ENCODE results near the gene GABRA4. TPM values are rescaled to one million over a fixed set of nuclear protein-coding genes. Genes with fewer than 3 reads are reported as not detected.

GABRA4 gene
- total RNA-seq, 1 experiment from 2014 or later: not detected

GRCh38 chr4:47017081-47017480, 23.7 kb upstream of the GABRA4 start:
- no peak overlapping the region for H4K5ac ChIP-seq (ENCODE audit: insufficient read length, low read depth, low read length)
- H2BK5ac ChIP-seq (ENCODE audit: insufficient read length, low read length): no peak overlapping the region
- H2BK20ac ChIP-seq (ENCODE audit: low read depth, low read length, poor library complexity, severe bottlenecking): no peak overlapping the region
- no peak overlapping the region for H2BK120ac ChIP-seq (ENCODE audit: low read depth, low read length, poor library complexity, severe bottlenecking)
- no peaks in the 10 kb centered on the region for H3K79me2 ChIP-seq (ENCODE audit: insufficient read depth, low read length)
- no peaks in the 10 kb centered on the region for H3K9me3 ChIP-seq (ENCODE audit: control insufficient read depth, low read depth, low read length)
- no peak overlapping the region for H2BK15ac ChIP-seq (ENCODE audit: low read depth, low read length)
- H3K23me2 ChIP-seq (ENCODE audit: insufficient read length, low read depth, low read length, poor library complexity, severe bottlenecking): no peaks in the 10 kb centered on the region
- no peak overlapping the region for H3K18ac ChIP-seq (ENCODE audit: insufficient read length, low read depth, low read length)
- no peak overlapping the region for H3K56ac ChIP-seq (ENCODE audit: insufficient read length, low read depth, low read length)
- TF ChIP-seq CTCF (conservative IDR thresholded peaks at IDR 0.05): no peak
- no peaks in the 10 kb centered on the region for H3K4me1 ChIP-seq (ENCODE audit: insufficient read depth, low read length)
- no peak overlapping the region for H2AK5ac ChIP-seq (ENCODE audit: insufficient read length, low read length)
- H3T11ph ChIP-seq (ENCODE audit: low read length): no peak overlapping the region
- H3K4ac ChIP-seq (ENCODE audit: low read depth, low read length): no peak overlapping the region
- DNase-seq: no peak
- H4K8ac ChIP-seq (replicated peaks; ENCODE audit: insufficient read length, low read depth, low read length): no peak overlapping the region
- H3K9ac ChIP-seq (ENCODE audit: extremely low read depth, insufficient read length, low read length): no peak overlapping the region
- no peak overlapping the region for H3K27ac ChIP-seq (ENCODE audit: insufficient read length, low read depth, low read length)
- no peaks in the 10 kb centered on the region for H4K20me1 ChIP-seq (ENCODE audit: control insufficient read depth, insufficient read depth, insufficient read length)
- no CpG with 5 or more reads among the region's 4 CpGs for WGBS (ENCODE audit: extremely low coverage, insufficient read length, low lambda C conversion rate)
- no peak overlapping the region for H2AFZ ChIP-seq (ENCODE audit: low read length)
- no peaks in the 10 kb centered on the region for H3K79me1 ChIP-seq (ENCODE audit: insufficient read depth, low read depth, low read length, poor library complexity, severe bottlenecking)
- H4K91ac ChIP-seq (ENCODE audit: insufficient read length, low read depth, low read length): no peak overlapping the region
- H3K36me3 Mint-ChIP-seq (ENCODE audit: insufficient read depth in 1 of 3, low read depth in 3 of 3): no peaks in the 10 kb centered on the region; a peak in 1 of 7 replicates
- no peak overlapping the region for H3K23ac ChIP-seq (ENCODE audit: insufficient read length, low read depth, low read length)
- H3K4me2 ChIP-seq (ENCODE audit: insufficient read depth, insufficient read length, low read length): no peak overlapping the region
- no peaks in the 10 kb centered on the region; a peak in 2 of 5 replicates for H3K9me3 Mint-ChIP-seq
- no peaks in the 10 kb centered on the region for H3K27me3 ChIP-seq (ENCODE audit: insufficient read depth, low read length)
- H3K14ac ChIP-seq (ENCODE audit: insufficient read depth, low read length): no peak overlapping the region
- H3K4me3 Mint-ChIP-seq: no peak overlapping the region
- H2BK12ac ChIP-seq (ENCODE audit: insufficient read length, low read depth, low read length): no peak overlapping the region
- H3K4me1 Mint-ChIP-seq: no peaks in the 10 kb centered on the region
- H3K27me3 Mint-ChIP-seq (ENCODE audit: low read depth): no peaks in the 10 kb centered on the region; the same call in 1 of the 2 replicates
- H3K27ac Mint-ChIP-seq: no peak overlapping the region
